T-helper 2 cell treated with Interferon-gamma antibody and Interleukin-4, amounts not matched to agents 100 ng/mL and 5 ng/mL, for 36 hours (primary cell): Measurements from ENCODE around the gene CDX2. TPM values are rescaled to one million over a fixed set of nuclear protein-coding genes. Genes with fewer than 3 reads are reported as not detected.

Source experiments
- intact Hi-C: fragments of 100-400 bp; cut with micrococcal nuclease; formaldehyde crosslinking; loops from one replicate; pipeline ENCODE4 v1.15.1; 2023
- total RNA-seq: library from RNA; stranded (reverse); gene quantifications from 2 replicates; pipeline ENCODE4 v1.2.3, GENCODE V29; 2022

The CDX2 gene
- total RNA-seq, 1 donor from 2014 or later = not detected

- intact Hi-C loops = no loop called here
Observed at GRCh38 chr13:27919659-27919933, 49.5 kb downstream of the CDX2 start.

- intact Hi-C loops = no loop called here
Observed at GRCh38 chr13:27918918-27919658, 50.0 kb downstream of the CDX2 start.

GRCh38 chr13:27918041-27918917, 50.8 kb downstream of the CDX2 start:
- intact Hi-C loops = no loop called here

- intact Hi-C loops = no loop called here
Observed at GRCh38 chr13:27917121-27917947, 51.8 kb downstream of the CDX2 start.

- intact Hi-C loops = no loop called here
Observed at GRCh38 chr13:27915301-27916207, 53.6 kb downstream of the CDX2 start.

GRCh38 chr13:27913160-27913559, 56.0 kb downstream of the CDX2 start:
- intact Hi-C loops = no loop called here

- intact Hi-C loops = no loop called here
Observed at GRCh38 chr13:27911521-27911920, 57.6 kb downstream of the CDX2 start.

Other genes starting within 250 kb of the CDX2 start
- gene GSX1, start 176.8 kb downstream of the CDX2 start, total RNA-seq = not detected in 2 replicates
- not detected in 2 replicates for gene PDX1, start 49.3 kb downstream of the CDX2 start, total RNA-seq
- not detected in 2 replicates for gene URAD, start 19.4 kb upstream of the CDX2 start, total RNA-seq
- not detected in 2 replicates for gene FLT3, start 131.3 kb upstream of the CDX2 start, total RNA-seq
- 40.7 and 41.7 TPM in 2 replicates for gene PAN3, start 169.2 kb upstream of the CDX2 start, total RNA-seq